Activated CD8-positive, alpha-beta T cell treated with anti-CD3 and anti-CD28 coated beads for 36 hours (primary cell): ENCODE data around the gene SSPN. TPM values are rescaled to one million over a fixed set of nuclear protein-coding genes. Genes with fewer than 3 reads are reported as not detected.
A peak's percentile ranks its signal among the peaks of the same experiment; 100 is the strongest.

Source experiments
- ATAC-seq: fragments of 200-7000 bp; cut with Tn5 transposase; one replicate; pipeline ENCODE4 v1.10.0; 2021; ENCODE audit warnings: mild to moderate bottlenecking, moderate library complexity
- CTCF ChIA-PET: fragments of 350-600 bp; sonication (Branson Sonifier 250); formaldehyde crosslinking; loops from one replicate; lab custom pipeline; 2021; ENCODE audit warnings: antibody characterized with exemption; lab: Charles Lee
- POLR2A ChIA-PET: fragments of 350-600 bp; sonication (Branson Sonifier 250); formaldehyde crosslinking; loops from one replicate; lab custom pipeline; 2021; ENCODE audit warnings: antibody characterized with exemption; lab: Charles Lee
- DNase-seq: peaks from one replicate; pipeline ENCODE4 v3.0.0-alpha.2; 2020
- H3K27ac Mint-ChIP-seq: one replicate; pipeline ENCODE4 v1.8.0; 2021; ENCODE audit warnings: mild to moderate bottlenecking, mixed read lengths
- H3K27me3 Mint-ChIP-seq: one replicate; pipeline ENCODE4 v1.8.0; 2021; ENCODE audit warnings: mixed read lengths
- H3K36me3 Mint-ChIP-seq: one replicate; pipeline ENCODE4 v1.8.0; 2021; ENCODE audit warnings: low read depth, mixed read lengths
- H3K4me1 Mint-ChIP-seq: one replicate; pipeline ENCODE4 v1.8.0; 2021; ENCODE audit warnings: low read depth, mixed read lengths
- H3K4me3 Mint-ChIP-seq: one replicate; pipeline ENCODE4 v1.8.0; 2021; ENCODE audit warnings: mild to moderate bottlenecking, moderate library complexity, mixed read lengths
- H3K9me3 Mint-ChIP-seq: one replicate; pipeline ENCODE4 v1.8.0; 2021; ENCODE audit warnings: mixed read lengths
- intact Hi-C: fragments of 100-400 bp; cut with micrococcal nuclease; formaldehyde crosslinking; loops from one replicate; pipeline ENCODE4 v1.10.0; 2022
- total RNA-seq, 2 experiments: library from RNA; stranded (reverse); gene quantifications; one replicate each; pipeline ENCODE4 v1.2.3, GENCODE V29; 2021
- TF ChIP-seq, protein P1 (sequence below): fragments of 200-600 bp; IDR thresholded peaks from one replicate; pipeline ENCODE4 v1.8.0; 2022; ENCODE audit warnings: antibody characterized with exemption, mild to moderate bottlenecking

SSPN gene, protein sequence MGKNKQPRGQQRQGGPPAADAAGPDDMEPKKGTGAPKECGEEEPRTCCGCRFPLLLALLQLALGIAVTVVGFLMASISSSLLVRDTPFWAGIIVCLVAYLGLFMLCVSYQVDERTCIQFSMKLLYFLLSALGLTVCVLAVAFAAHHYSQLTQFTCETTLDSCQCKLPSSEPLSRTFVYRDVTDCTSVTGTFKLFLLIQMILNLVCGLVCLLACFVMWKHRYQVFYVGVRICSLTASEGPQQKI
- total RNA-seq, result not detected

DNA sequence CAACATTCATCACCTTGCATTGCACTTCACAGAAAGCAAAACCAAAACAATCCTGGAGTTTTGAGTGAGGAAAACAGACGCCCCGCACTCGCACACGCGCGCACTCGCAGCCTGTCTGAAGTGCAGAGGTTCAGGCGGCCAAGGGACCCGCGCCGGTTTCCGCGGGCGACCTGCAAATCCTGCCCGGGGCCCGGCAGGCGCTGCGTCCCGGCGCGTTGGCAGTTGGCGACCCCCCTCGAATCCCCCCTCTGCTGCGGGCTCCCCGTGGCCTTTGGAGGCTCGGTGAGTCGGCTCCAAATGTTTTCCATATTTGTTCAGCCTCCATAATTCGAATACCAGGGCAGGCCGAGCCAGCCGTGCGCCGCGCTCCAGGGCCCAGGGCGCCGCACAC lies at the start of gene SSPN:
Gene SSPN, plus strand, starts transcription at position 324 of the 391 bp plus-strand sequence. CDS start 100 bp downstream, outside the sequence.
- intact Hi-C loops, result no loop called here
- CTCF ChIA-PET, result interaction anchor here (1.2 kb wide), 1 partner anchor 63 kb away, joined by 3 read pairs; no protein-coding TSS in a partner anchor
- ATAC-seq, result no peak

DNA sequence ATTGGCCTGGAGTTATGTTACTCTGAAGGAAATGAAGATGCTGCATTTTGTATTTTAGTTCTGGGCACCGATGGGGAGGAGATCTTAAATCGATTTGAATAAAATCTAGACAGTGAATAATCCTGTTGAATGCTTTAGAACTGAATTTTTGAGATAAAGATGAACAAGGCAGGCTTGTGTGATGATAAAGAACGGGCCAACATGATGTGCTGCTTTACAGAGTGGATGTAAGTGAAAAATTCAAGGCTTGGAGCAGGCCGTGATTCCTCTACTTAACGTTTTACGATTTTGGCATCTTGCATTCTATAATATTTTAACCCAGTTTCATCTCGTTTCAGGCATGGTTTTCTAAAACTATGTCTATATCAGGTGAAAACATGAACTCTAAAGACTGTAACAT lies 47.1 kb upstream of the SSPN start:
- TF ChIP-seq, protein P1, sequence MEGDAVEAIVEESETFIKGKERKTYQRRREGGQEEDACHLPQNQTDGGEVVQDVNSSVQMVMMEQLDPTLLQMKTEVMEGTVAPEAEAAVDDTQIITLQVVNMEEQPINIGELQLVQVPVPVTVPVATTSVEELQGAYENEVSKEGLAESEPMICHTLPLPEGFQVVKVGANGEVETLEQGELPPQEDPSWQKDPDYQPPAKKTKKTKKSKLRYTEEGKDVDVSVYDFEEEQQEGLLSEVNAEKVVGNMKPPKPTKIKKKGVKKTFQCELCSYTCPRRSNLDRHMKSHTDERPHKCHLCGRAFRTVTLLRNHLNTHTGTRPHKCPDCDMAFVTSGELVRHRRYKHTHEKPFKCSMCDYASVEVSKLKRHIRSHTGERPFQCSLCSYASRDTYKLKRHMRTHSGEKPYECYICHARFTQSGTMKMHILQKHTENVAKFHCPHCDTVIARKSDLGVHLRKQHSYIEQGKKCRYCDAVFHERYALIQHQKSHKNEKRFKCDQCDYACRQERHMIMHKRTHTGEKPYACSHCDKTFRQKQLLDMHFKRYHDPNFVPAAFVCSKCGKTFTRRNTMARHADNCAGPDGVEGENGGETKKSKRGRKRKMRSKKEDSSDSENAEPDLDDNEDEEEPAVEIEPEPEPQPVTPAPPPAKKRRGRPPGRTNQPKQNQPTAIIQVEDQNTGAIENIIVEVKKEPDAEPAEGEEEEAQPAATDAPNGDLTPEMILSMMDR, result no peak

More for the DNA sequence above, at the start of gene SSPN:
- TF ChIP-seq, protein P1, result no peak
- peak; percentile 13 for DNase-seq
- H3K4me3 Mint-ChIP-seq, result peak within 1 kb of the TSS; percentile 67
- no peaks in the 10 kb centered on the region for H3K36me3 Mint-ChIP-seq
- POLR2A ChIA-PET, result interaction anchor here (0.8 to 1.1 kb wide), 2 partner anchors 15 to 16 kb away, joined by 3 read pairs; no protein-coding TSS in a partner anchor
- H3K27me3 Mint-ChIP-seq, result peaks cover 44% of the 10 kb centered on the region
- H3K4me1 Mint-ChIP-seq, result peaks cover 2% of the 10 kb centered on the region
- H3K9me3 Mint-ChIP-seq, result no peaks in the 10 kb centered on the region
- no peak within 1 kb of the TSS for H3K27ac Mint-ChIP-seq

DNA sequence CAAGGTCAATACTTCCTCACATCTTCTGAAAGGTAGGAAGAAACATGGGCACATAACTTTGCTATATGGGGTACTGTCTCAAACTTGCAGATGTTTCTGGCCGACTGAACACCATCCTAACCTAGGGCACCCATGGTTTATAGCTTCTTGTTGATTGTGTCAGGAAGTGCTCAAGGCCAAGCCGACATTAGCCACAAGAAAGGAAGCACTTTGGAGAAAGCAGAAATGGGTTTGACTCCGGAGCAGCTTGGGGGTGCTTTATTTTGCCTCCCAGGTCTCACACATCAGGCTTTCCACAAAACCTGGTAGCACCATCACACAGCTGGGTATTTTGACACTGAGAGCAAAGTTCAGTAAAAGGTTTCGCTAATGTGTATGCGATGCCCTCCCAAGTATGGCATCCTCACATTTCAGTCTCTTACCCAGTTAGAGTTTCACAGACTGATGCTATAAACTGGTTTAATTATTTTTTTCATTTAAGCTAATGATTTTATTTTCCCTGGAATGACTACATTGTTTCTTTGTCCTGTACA lies 45.3 kb upstream of the SSPN start:
- H3K9me3 Mint-ChIP-seq, result no peaks in the 10 kb centered on the region
- intact Hi-C loops, result no loop called here
- H3K36me3 Mint-ChIP-seq, result no peaks in the 10 kb centered on the region
- H3K4me3 Mint-ChIP-seq, result no peak overlapping the region
- ATAC-seq, result no peak
- no peak for DNase-seq
- no peak overlapping the region for H3K27ac Mint-ChIP-seq
- TF ChIP-seq, protein P1, result no peak
- H3K4me1 Mint-ChIP-seq, result no peaks in the 10 kb centered on the region
- CTCF ChIA-PET, result no interaction called here
- POLR2A ChIA-PET, result no interaction called here
- H3K27me3 Mint-ChIP-seq, result peaks cover 8% of the 10 kb centered on the region

More for the DNA sequence above, 47.1 kb upstream of the SSPN start:
- Mint-ChIP-seq H3K27ac (no peak overlapping the region), H3K4me1 (no peaks in the 10 kb centered on the region), H3K9me3 (no peaks in the 10 kb centered on the region), H3K27me3 (peaks cover 8% of the 10 kb centered on the region), H3K4me3 (no peak overlapping the region), H3K36me3 (no peaks in the 10 kb centered on the region)
- intact Hi-C loops, result no loop called here
- POLR2A ChIA-PET, result no interaction called here
- DNase-seq (no peak), ATAC-seq (no peak)
- CTCF ChIA-PET, result no interaction called here

DNA sequence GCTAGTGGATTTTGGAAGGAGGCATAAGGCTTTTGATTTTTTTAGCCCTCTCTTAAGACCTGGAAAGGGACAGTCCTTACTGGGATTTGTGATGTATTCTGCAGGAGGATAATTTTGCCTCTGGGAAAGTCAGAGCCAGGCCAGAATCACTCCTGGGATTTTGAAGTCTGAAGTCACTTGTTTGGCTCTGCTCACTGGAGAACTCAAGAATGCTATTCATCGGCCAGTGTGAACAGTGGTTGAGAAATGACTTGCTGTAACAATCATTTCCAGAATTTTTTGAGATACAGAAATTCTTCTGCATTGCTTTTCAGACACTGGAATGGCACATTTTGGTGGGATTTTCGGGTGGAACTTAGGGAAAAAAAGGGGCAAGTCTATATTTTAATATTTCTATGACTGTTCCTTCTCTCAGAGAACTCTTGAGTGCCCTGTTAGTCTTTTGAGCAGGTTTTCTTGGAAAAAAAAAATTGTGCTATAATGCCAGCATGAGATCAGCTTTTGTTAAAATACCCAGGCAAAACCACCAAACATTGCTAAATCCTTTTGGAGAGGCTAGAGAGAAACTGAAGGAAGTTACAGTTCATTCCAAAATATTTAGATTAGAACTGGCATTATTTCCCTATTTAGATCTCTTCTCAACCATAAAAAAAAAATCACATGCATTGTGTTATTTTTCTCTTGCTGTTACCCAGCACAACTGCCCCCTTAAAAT lies 44.5 kb upstream of the SSPN start:
- intact Hi-C loops, result no loop called here
- Mint-ChIP-seq H3K4me1 (no peaks in the 10 kb centered on the region), H3K36me3 (no peaks in the 10 kb centered on the region), H3K27ac (no peak overlapping the region), H3K9me3 (no peaks in the 10 kb centered on the region), H3K27me3 (peaks cover 8% of the 10 kb centered on the region), H3K4me3 (no peak overlapping the region)
- CTCF ChIA-PET, result no interaction called here
- DNase-seq (no peak), ATAC-seq (no peak)
- POLR2A ChIA-PET, result no interaction called here
- TF ChIP-seq, protein P1, result no peak
